HG03103 (cell line): ENCODE measurements around the gene RETREG3.
"Not testable (repeated sequence)": the region's sequence is repeated elsewhere in the genome, so short reads cannot be mapped to it uniquely, and the experiment has no call there.

Source experiments
- ATAC-seq: cut with Tn5 transposase; IDR thresholded peaks from one replicate; pipeline ENCODE4 v1.9.1; 2021; ENCODE audit warnings: low read depth; ENCODE audit not compliant: unreplicated experiment

Gene RETREG3, protein sequence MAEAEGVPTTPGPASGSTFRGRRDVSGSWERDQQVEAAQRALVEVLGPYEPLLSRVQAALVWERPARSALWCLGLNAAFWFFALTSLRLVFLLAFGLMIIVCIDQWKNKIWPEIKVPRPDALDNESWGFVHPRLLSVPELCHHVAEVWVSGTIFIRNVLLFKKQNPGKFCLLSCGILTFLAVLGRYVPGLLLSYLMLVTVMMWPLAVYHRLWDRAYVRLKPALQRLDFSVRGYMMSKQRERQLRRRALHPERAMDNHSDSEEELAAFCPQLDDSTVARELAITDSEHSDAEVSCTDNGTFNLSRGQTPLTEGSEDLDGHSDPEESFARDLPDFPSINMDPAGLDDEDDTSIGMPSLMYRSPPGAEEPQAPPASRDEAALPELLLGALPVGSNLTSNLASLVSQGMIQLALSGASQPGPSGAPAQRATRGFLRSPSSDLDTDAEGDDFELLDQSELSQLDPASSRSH

DNA sequence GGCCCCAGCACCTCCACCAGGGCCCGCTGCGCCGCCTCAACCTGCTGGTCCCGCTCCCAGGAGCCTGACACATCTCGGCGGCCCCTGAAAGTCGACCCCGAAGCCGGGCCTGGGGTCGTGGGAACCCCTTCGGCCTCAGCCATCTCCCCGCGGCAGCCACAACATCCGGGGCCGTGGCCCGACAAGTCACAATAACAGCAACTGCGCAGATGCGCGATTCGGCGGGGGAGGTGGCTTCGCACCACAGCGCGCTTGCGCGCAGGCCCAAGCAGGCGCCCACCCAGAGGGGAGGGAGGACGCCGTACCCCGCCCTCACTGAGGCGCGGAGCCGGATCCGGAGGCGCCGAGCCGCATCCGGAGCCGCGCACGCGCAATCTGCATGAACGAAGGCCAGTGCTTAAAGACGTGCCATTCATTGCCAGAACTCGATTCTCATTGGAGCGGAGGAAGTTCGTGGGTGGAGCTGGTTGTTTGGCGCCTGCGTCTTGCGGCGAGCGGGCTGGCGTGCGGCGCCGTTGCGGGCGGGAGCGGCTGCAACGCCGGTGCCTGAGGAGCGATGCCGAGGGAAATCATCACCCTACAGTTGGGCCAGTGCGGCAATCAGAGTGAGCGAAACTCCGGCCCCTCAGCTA lies at the start of gene RETREG3, which contains the start of gene TUBG1:
TSS of gene RETREG3 (minus strand) at position 193 of the 632 bp plus-strand sequence. CDS start at position 143, 50 bp downstream.
TSS of gene TUBG1 (plus strand) at position 502 of the 632 bp plus-strand sequence. CDS start at position 557, 55 bp downstream.
- peak; percentile 80 for ATAC-seq

GRCh38 chr17:42657824-42658588 lies 48.8 kb upstream of the RETREG3 start:
- no peak for ATAC-seq

GRCh38 chr17:42655528-42655927 lies 46.4 kb upstream of the RETREG3 start:
- no peak for ATAC-seq

GRCh38 chr17:42653179-42654124 lies 44.3 kb upstream of the RETREG3 start:
- no peak for ATAC-seq

DNA sequence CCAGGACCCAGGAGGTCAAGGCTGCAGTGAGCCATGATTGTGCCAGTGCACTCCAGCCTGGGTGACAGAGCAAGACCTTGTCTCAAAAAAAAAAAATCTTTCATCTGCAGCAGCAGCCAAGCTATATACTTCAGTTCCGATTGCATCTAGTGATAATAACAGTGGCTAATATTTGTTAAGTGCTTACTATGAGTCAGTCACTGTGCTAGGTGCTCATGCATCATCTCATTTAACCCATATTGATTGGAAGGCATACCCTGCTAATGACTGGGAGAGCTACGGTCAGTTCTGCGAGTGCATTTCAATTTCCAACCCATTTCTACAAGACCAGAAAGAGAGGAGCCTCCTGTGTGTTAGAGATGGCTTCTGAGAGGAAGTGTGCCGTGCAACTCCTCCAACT lies 42.2 kb upstream of the RETREG3 start:
- no peak for ATAC-seq

- no peak for ATAC-seq
These were observed 38.6 kb upstream of the RETREG3 start for GRCh38 chr17:42647778-42648177.

DNA sequence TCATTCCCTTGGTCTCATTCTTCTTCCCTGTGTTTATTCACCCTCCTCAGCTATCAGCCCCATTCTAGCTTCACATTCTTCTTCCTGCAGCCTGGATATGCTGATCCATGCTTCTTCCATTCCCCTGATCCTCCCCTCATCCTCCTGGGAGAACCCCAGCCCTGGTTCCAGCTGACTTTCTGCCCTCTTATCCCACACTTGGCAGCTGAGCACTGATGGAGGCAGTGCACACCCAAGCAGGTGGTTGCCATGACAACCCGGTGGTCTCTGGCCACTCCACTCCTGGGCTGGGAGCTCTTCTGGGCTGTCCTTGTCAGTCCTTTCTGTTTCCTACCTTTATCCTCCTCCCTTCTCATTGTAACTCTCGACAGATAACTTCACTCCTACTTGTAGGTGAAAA lies 33.2 kb upstream of the RETREG3 start:
- no peak for ATAC-seq

DNA sequence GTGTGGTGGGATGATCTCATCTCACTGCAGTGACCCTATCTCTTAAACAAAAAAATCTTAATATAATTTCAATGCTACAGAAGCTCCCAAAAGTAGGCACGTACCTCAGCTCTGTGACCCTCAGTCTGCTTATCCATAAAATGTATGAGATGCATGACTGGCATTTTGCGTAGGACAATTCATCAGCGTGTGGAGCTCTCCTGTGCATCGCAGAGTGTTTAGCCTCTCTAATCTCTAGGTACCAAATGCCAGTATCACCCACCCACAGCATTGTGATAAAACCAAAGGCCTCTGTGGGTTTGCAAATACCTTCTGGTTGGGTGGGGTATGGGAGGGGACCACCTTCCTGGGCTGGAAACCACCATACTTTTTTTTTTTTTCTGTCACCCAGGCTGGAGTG lies 30.9 kb upstream of the RETREG3 start:
- no peak for ATAC-seq

- ATAC-seq = no peak
These were observed 30.4 kb upstream of the RETREG3 start for GRCh38 chr17:42639525-42640113.

DNA sequence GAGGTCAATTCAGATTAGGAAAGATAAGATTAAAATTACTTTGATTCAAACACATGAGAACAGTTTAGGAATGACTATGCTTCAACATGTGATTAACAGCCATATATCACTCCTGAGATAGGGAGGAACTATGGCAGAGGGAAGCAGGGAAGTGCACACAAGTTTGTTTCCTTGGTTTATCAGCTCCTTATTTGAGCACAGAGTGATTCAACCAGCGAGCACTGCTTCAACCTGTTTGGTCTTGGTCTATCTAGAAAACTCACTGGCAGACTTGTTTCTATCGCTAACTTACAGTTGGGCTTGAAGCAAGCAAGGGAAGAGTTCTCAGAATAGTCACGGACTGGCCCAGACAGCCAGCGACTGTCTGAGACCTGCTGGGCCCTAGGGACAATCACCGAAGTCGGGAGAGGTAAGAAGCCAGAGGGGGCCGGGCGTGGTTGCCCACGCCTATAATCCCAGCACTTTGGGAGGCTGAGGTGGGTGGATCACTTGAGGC lies 23.8 kb upstream of the RETREG3 start:
- ATAC-seq = no peak

GRCh38 chr17:42629411-42630009 lies 20.3 kb upstream of the RETREG3 start:
- no peak for ATAC-seq

DNA sequence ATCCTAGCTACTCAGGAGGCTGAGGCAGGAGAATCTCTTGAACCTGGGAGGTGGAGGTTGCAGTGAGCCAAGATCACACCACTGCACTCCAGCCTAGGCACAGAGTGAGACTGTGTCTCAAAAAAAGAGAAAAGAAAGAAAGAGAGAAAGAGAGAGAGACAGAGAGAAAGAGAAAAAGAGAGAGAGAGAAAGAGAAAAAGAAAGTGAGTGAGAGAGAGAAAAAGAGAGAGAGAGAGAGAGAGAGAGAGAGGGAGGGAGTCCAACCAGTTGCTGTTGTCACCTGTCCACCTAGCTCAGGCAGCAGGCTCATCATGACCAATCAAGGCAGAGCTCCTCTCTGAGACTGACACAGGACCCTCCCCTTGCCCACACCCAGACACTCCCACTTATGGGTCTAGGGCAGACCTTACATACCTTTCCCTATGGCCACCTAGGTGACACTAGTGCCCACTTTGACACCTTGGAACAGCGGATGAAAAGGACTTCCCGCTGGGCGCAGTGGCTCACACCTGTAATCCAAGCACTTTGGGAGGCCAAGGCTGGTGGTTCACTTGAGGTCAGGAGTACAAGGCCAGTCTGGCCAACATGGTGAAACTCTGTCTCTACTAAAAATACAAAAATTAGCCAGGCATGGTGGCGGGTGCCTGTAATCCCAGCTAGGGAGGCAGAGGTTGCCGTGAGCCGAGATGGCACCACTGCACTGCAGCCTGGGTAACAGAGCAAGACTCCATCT lies 18.0 kb upstream of the RETREG3 start:
- ATAC-seq = not testable (repeated sequence)

DNA sequence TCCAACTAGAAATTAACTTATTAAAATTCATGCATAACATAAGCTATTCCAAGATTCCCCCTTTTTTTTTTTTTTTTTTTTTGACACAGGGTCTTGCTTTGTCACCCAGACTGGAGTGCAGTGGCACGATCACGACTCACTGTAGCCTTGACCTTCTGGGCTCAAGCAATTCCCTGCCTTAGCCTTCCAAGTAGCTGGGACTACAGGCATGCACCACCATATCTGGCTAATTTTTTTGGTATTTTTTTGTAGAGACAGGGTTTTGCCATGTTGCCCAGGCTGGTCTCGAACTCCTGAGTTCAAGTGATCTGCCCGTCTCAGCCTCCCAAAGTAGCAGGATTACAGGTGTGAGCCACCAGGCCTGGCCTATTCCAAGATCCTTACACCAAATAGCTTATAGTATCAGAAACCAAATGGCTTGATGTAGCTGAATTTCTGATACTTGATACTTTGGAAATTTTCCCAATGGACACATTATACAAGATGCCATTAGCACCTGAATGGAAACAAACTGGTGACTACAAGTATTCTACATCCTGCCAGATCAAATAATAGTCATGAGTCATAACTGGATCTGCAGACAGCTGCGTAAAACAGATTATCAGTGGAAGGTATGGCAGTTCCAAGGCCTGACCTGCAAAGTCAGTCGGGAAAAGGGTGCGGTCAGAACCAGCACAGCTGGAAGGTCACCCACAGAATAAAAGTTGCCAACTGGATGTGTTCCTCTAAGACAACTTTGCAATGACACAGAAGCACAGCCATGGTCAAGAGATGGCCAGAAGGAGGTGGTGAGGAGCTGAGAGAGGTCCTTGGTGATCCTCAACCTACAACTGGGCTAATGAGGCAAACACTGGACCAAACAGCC lies 14.8 kb upstream of the RETREG3 start:
- no peak for ATAC-seq

- no peak for ATAC-seq
These were observed 14.1 kb upstream of the RETREG3 start for GRCh38 chr17:42623271-42623670.

DNA sequence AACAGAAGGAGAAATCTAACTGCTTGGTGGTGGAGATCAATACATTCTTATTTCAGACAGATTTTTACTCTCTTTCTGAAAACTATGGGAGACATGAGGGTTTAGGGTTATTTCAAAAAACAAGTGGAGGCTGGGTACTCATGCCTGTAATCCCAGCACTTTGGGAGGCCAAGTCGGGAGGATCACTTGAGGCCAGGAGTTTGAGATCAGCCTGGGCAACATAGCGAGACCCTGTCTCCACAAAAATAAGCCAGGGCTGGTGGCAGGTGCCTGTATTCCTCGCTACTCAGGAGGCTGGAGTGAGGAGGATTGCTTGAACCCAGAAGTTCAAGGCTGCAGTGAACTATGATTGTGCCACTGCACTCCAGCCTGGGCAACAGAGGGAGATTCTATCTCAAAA lies 12.8 kb upstream of the RETREG3 start:
- ATAC-seq = not testable (repeated sequence)

DNA sequence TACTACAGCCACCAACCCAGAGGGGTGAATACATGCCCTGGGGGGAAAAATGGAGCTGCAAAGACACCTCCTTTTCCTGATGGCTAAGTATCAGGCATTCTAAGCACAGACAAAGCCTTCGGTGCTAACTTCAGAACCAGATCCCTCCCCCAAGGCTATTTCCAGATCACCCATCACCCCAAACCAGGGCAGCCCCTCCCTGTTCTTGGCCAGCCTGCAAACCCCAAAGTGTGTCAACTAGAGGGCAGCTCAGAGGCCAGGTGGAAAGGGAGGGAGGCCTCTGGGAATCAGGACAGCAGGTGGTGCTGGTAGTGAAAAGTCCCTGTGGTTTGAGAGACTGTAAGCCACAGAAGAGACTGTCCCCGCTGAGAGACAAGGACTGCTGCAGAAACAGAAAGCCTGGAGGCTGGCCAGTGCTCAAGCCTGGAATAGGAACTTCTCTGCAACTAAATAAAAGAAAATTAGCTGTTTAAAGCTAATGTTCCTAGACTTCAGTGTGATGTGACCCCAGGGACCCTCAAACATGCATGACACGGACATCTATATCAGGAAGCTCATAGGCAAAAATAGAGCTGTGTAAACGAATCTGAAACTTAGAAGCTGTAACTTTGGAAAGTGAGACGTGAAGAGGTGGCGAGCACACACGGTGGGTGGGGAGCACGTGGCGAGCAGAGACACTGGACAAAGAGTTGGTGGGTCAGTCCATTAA lies 9.4 kb upstream of the RETREG3 start:
- ATAC-seq = peak; percentile 77

DNA sequence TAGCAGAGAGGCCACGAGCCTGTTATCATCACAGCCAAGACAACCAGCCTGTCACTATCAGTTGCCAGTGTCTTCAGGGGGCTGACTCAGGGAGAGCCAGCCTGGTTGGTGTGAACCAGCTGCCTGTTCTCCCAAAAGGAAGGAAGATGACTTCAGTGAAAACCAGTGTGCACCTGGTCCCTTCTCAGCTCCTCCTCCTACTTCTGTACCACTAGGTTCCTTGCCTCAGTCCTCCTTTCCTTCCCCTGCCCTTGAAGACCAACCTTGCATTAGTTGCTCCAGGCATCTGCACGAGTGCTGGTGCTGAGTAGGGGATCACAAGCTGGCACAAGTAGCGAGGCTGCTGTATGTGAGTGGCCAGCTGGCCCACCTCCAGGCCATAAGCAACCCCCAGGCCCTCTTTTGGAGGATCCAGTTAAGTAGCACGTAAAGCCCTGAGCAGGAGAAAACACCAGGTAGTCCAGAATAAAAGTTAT lies 8.8 kb upstream of the RETREG3 start:
- no peak for ATAC-seq
